ENCODE measurements around the gene ACSL3.

Gene ACSL3

DNA sequence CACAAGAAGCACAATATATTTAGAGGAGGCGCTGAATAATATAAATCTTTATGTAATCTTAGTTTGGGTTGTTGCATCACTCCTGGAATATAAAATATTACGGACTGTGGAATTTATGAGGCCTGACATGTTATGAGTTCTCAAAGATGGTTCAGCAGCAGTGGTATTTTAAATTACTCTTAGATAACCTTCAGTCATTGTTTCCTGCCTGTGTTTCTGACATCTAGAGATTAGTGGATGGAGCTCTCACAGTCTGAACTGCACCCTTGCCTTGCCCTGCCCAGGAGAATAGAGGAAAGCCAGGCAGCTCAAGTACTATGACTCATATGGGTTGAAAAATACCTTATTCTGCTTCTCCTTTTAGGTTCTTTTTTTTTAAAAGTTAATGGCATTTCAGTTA is 70.0 kb downstream of the ACSL3 start:
- no peak for DNase-seq
- no peak overlapping the region for H3K27ac ChIP-seq (ENCODE audit: low read length)
- no peaks in the 10 kb centered on the region for H3F3A ChIP-seq (ENCODE audit: insufficient read depth, low read length)
- no peak overlapping the region for H3K9ac ChIP-seq (ENCODE audit: low read length)
- 0 out of 2 replicates have a peak, but pooled peaks cover 4% of the 10 kb centered on the region for H3K36me3 ChIP-seq (replicated peaks; ENCODE audit: insufficient read depth, low read length)
- H3K27me3 ChIP-seq (replicated peaks; ENCODE audit: insufficient read depth, low read length) = no peaks in the 10 kb centered on the region
- H4K20me1 ChIP-seq (ENCODE audit: insufficient read depth, low read length) = no peaks in the 10 kb centered on the region
- H2AFZ ChIP-seq (ENCODE audit: low read length) = no peak overlapping the region
- H3K9me3 ChIP-seq (replicated peaks; ENCODE audit: insufficient read depth, low read length) = no peaks in the 10 kb centered on the region
- TF ChIP-seq EZH2 (optimal IDR thresholded peaks at IDR 0.05; ENCODE audit: low read depth, low read length) (no peak), CTCF (IDR thresholded peaks at IDR 0.05; ENCODE audit: low read length) (no peak), EZH2phosphoT487 (IDR thresholded peaks at IDR 0.05; ENCODE audit: low read length) (no peak)
- no peaks in the 10 kb centered on the region for H3K4me1 ChIP-seq (ENCODE audit: low read length)
- H3K79me2 ChIP-seq (ENCODE audit: low read length) = no peaks in the 10 kb centered on the region
- no peak overlapping the region for H3K4me2 ChIP-seq (ENCODE audit: low read depth, low read length)
- no peak overlapping the region for H3K4me3 ChIP-seq (ENCODE audit: low read length)
- no peaks in the 10 kb centered on the region for H3K9me2 ChIP-seq (replicated peaks; ENCODE audit: insufficient read depth, low read length)

- H3K27me3 ChIP-seq (replicated peaks; ENCODE audit: insufficient read depth, low read length) = no peaks in the 10 kb centered on the region
- no peaks in the 10 kb centered on the region for H3K9me2 ChIP-seq (replicated peaks; ENCODE audit: insufficient read depth, low read length)
- no peaks in the 10 kb centered on the region for H3K4me1 ChIP-seq (ENCODE audit: low read length)
- H3K9me3 ChIP-seq (replicated peaks; ENCODE audit: insufficient read depth, low read length) = no peaks in the 10 kb centered on the region
- H3K4me3 ChIP-seq (ENCODE audit: low read length) = no peak overlapping the region
- no peaks in the 10 kb centered on the region for H3K79me2 ChIP-seq (ENCODE audit: low read length)
- no peak overlapping the region for H3K9ac ChIP-seq (ENCODE audit: low read length)
- H3K4me2 ChIP-seq (ENCODE audit: low read depth, low read length) = no peak overlapping the region
- H4K20me1 ChIP-seq (ENCODE audit: insufficient read depth, low read length) = no peaks in the 10 kb centered on the region
- H2AFZ ChIP-seq (ENCODE audit: low read length) = no peak overlapping the region
- no peak for DNase-seq
- H3K36me3 ChIP-seq (replicated peaks; ENCODE audit: insufficient read depth, low read length) = 0 out of 2 replicates have a peak, but pooled peaks cover 4% of the 10 kb centered on the region
- H3K27ac ChIP-seq (ENCODE audit: low read length) = no peak overlapping the region
- TF ChIP-seq EZH2phosphoT487 (IDR thresholded peaks at IDR 0.05; ENCODE audit: low read length) (no peak), EZH2 (optimal IDR thresholded peaks at IDR 0.05; ENCODE audit: low read depth, low read length) (no peak), CTCF (IDR thresholded peaks at IDR 0.05; ENCODE audit: low read length) (no peak)
- no peaks in the 10 kb centered on the region for H3F3A ChIP-seq (ENCODE audit: insufficient read depth, low read length)
Observed at GRCh38 chr2:222931659-222932058, 70.8 kb downstream of the ACSL3 start.

DNA sequence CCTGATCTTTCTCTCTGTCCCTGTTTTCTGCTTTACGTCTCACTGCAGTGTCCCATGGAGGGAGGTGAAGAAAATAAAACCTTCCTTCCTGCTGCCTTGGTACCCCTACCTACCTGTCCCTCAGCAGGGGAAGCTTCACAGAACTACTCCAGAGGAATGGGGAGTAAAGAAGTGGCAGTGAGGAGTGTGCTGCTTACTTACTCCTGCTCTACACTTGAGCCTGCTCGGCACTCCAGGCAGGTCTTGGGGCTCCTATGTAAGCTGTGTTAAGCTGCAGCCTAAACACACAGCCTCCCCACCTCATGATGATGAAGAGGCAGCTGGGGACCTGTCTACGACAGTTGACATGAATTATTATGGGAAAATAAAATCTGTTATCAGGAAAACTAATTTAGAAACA is 72.6 kb downstream of the ACSL3 start:
- TF ChIP-seq CTCF (IDR thresholded peaks at IDR 0.05; ENCODE audit: low read length) (no peak), EZH2phosphoT487 (IDR thresholded peaks at IDR 0.05; ENCODE audit: low read length) (no peak), EZH2 (optimal IDR thresholded peaks at IDR 0.05; ENCODE audit: low read depth, low read length) (no peak)
- H3K36me3 ChIP-seq (replicated peaks; ENCODE audit: insufficient read depth, low read length) = peaks cover 4% of the 10 kb centered on the region; the same call in 1 of the 2 replicates

More for the DNA sequence above, 72.6 kb downstream of the ACSL3 start:
- Histone ChIP-seq H3F3A (ENCODE audit: insufficient read depth, low read length) (no peaks in the 10 kb centered on the region), H2AFZ (ENCODE audit: low read length) (no peak overlapping the region), H3K9ac (ENCODE audit: low read length) (no peak overlapping the region), H3K4me2 (ENCODE audit: low read depth, low read length) (no peak overlapping the region), H4K20me1 (ENCODE audit: insufficient read depth, low read length) (no peaks in the 10 kb centered on the region), H3K4me3 (ENCODE audit: low read length) (no peak overlapping the region), H3K9me2 (replicated peaks; ENCODE audit: insufficient read depth, low read length) (no peaks in the 10 kb centered on the region), H3K4me1 (ENCODE audit: low read length) (no peaks in the 10 kb centered on the region), H3K9me3 (replicated peaks; ENCODE audit: insufficient read depth, low read length) (no peaks in the 10 kb centered on the region), H3K79me2 (ENCODE audit: low read length) (no peaks in the 10 kb centered on the region), H3K27ac (ENCODE audit: low read length) (no peak overlapping the region), H3K27me3 (replicated peaks; ENCODE audit: insufficient read depth, low read length) (no peaks in the 10 kb centered on the region)
- DNase-seq = no peak

Measured in MM.1S (cell line).